OCI-LY3 (cell line): Measurements from ENCODE around the gene CARD9.

ENCODE experiments used
- H2AFZ ChIP-seq: fragments of 200-600, 300-600 bp; shearing (Covaris generic); 2 replicates; pipeline ENCODE4 v1.6.0; 2014; ENCODE audit warnings: antibody characterized with exemption, low read depth, low read length
- H3K27ac ChIP-seq: fragments of 200-600, 300-600 bp; sonication (generic); 2 replicates; pipeline ENCODE4 v1.5.1; 2014; ENCODE audit warnings: mild to moderate bottlenecking, low read length, moderate library complexity, mixed read lengths
- H3K27me3 ChIP-seq: fragments of 200-600, 300-600 bp; sonication (generic); 2 replicates; pipeline ENCODE4 v1.6.1; 2014; ENCODE audit warnings: low read depth, low read length, mixed read lengths
- H3K36me3 ChIP-seq: fragments of 200-600, 300-600 bp; sonication (generic); replicated peaks from 2 replicates; pipeline ENCODE3; 2014; ENCODE audit warnings: low read depth, low read length, mixed read lengths
- H3K4me1 ChIP-seq: fragments of 300-600, 200-600 bp; sonication (generic); 2 replicates; pipeline ENCODE4 v1.6.1; 2014; ENCODE audit warnings: low read length, mixed read lengths
- H3K4me2 ChIP-seq: fragments of 200-600, 300-600 bp; sonication (generic); 2 replicates; pipeline ENCODE4 v1.6.1; 2014; ENCODE audit warnings: low read length, mixed read lengths
- H3K4me3 ChIP-seq: fragments of 300-600, 200-600 bp; sonication (generic); 2 replicates; pipeline ENCODE4 v1.5.1; 2014; ENCODE audit warnings: antibody characterized with exemption, mild to moderate bottlenecking, low read length, moderate library complexity
- H3K79me2 ChIP-seq: fragments of 300-600, 200-600 bp; shearing (Covaris generic); 2 replicates; pipeline ENCODE4 v1.6.1; 2014; ENCODE audit warnings: mild to moderate bottlenecking, low read length, mixed read lengths
- H3K9ac ChIP-seq: fragments of 300-600, 200-600 bp; shearing (Covaris generic); 2 replicates; pipeline ENCODE4 v1.6.0; 2014; ENCODE audit warnings: mild to moderate bottlenecking, low read length, moderate library complexity
- H3K9me3 ChIP-seq: fragments of 200-600, 300-600 bp; shearing (Covaris generic); 2 replicates; pipeline ENCODE4 v1.6.1; 2014; ENCODE audit warnings: low read length, mixed read lengths; ENCODE audit not compliant: insufficient read depth
- H4K20me1 ChIP-seq: fragments of 200-600, 300-600 bp; sonication (generic); 2 replicates; pipeline ENCODE4 v1.6.1; 2016; ENCODE audit warnings: low read length, mixed read lengths; ENCODE audit not compliant: insufficient read depth
- CTCF ChIP-seq: fragments of 200-600, 300-600 bp; sonication (generic); IDR thresholded peaks from 2 replicates; pipeline ENCODE4 v1.5.1; 2014; ENCODE audit warnings: antibody characterized with exemption, low read length, low read depth
- EZH2phosphoT487 ChIP-seq: fragments of 200-600 bp; shearing (Covaris generic); IDR thresholded peaks from 2 replicates; pipeline ENCODE4 v1.6.1; 2018; ENCODE audit warnings: antibody characterized with exemption, mixed run types, low read depth

The CARD9 gene

GRCh38 chr9:136418182-136419091 lies 45.0 kb upstream of the CARD9 start:
- Histone ChIP-seq H3K9me3 (no peaks in the 10 kb centered on the region), H4K20me1 (no peaks in the 10 kb centered on the region), H3K4me1 (no peaks in the 10 kb centered on the region), H2AFZ (no peak overlapping the region), H3K36me3 (peaks cover 46% of the 10 kb centered on the region), H3K79me2 (peaks cover 10% of the 10 kb centered on the region), H3K27ac (no peak overlapping the region), H3K4me2 (no peak overlapping the region), H3K4me3 (no peak overlapping the region), H3K9ac (no peak overlapping the region), H3K27me3 (no peaks in the 10 kb centered on the region)
- TF ChIP-seq CTCF (no peak), EZH2phosphoT487 (no peak)

- Histone ChIP-seq H3K27me3 (no peaks in the 10 kb centered on the region), H3K9me3 (no peaks in the 10 kb centered on the region), H3K9ac (no peak overlapping the region), H3K4me3 (no peak overlapping the region), H3K4me1 (peaks cover 3% of the 10 kb centered on the region), H4K20me1 (peaks cover 2% of the 10 kb centered on the region), H3K36me3 (peaks cover 49% of the 10 kb centered on the region), H2AFZ (no peak overlapping the region), H3K79me2 (peaks cover 25% of the 10 kb centered on the region), H3K4me2 (no peak overlapping the region), H3K27ac (no peak overlapping the region)
- no peak for TF ChIP-seq CTCF
- no peak for TF ChIP-seq EZH2phosphoT487
These were observed 43.4 kb upstream of the CARD9 start for GRCh38 chr9:136416914-136417313.

GRCh38 chr9:136416427-136416826 lies 43.0 kb upstream of the CARD9 start:
- Histone ChIP-seq H3K4me3 (no peak overlapping the region), H3K36me3 (peaks cover 53% of the 10 kb centered on the region), H4K20me1 (peaks cover 7% of the 10 kb centered on the region), H3K79me2 (peaks cover 30% of the 10 kb centered on the region), H3K4me1 (peaks cover 7% of the 10 kb centered on the region), H3K27me3 (no peaks in the 10 kb centered on the region), H3K9ac (no peak overlapping the region), H3K27ac (no peak overlapping the region), H3K9me3 (no peaks in the 10 kb centered on the region), H2AFZ (no peak overlapping the region), H3K4me2 (no peak overlapping the region)
- TF ChIP-seq EZH2phosphoT487 (no peak), CTCF (no peak)

GRCh38 chr9:136412962-136413361 lies 39.5 kb upstream of the CARD9 start:
- Histone ChIP-seq H3K36me3 (peaks cover 52% of the 10 kb centered on the region), H3K27ac (no peak overlapping the region), H3K79me2 (peaks cover 63% of the 10 kb centered on the region), H2AFZ (no peak overlapping the region), H3K4me3 (no peak overlapping the region), H3K4me1 (peaks cover 19% of the 10 kb centered on the region), H3K9ac (no peak overlapping the region), H3K4me2 (no peak overlapping the region), H3K9me3 (no peaks in the 10 kb centered on the region), H4K20me1 (peaks cover 12% of the 10 kb centered on the region), H3K27me3 (no peaks in the 10 kb centered on the region)
- TF ChIP-seq EZH2phosphoT487 (no peak), CTCF (no peak)
